ENCODE measurements around the gene P3H2. TPM values are rescaled to one million over a fixed set of nuclear protein-coding genes. Genes with fewer than 3 reads are reported as not detected.
"Not testable (repeated sequence)": the region's sequence is repeated elsewhere in the genome, so short reads cannot be mapped to it uniquely, and the experiment has no call there.

Gene P3H2, protein sequence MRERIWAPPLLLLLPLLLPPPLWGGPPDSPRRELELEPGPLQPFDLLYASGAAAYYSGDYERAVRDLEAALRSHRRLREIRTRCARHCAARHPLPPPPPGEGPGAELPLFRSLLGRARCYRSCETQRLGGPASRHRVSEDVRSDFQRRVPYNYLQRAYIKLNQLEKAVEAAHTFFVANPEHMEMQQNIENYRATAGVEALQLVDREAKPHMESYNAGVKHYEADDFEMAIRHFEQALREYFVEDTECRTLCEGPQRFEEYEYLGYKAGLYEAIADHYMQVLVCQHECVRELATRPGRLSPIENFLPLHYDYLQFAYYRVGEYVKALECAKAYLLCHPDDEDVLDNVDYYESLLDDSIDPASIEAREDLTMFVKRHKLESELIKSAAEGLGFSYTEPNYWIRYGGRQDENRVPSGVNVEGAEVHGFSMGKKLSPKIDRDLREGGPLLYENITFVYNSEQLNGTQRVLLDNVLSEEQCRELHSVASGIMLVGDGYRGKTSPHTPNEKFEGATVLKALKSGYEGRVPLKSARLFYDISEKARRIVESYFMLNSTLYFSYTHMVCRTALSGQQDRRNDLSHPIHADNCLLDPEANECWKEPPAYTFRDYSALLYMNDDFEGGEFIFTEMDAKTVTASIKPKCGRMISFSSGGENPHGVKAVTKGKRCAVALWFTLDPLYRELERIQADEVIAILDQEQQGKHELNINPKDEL
- 3.3 TPM for total RNA-seq
- long read RNA-seq, partial matches to known transcripts: 0 of 2 reads
- long read RNA-seq, other reads (novel, unspliced or antisense): 0 of 2 reads

DNA sequence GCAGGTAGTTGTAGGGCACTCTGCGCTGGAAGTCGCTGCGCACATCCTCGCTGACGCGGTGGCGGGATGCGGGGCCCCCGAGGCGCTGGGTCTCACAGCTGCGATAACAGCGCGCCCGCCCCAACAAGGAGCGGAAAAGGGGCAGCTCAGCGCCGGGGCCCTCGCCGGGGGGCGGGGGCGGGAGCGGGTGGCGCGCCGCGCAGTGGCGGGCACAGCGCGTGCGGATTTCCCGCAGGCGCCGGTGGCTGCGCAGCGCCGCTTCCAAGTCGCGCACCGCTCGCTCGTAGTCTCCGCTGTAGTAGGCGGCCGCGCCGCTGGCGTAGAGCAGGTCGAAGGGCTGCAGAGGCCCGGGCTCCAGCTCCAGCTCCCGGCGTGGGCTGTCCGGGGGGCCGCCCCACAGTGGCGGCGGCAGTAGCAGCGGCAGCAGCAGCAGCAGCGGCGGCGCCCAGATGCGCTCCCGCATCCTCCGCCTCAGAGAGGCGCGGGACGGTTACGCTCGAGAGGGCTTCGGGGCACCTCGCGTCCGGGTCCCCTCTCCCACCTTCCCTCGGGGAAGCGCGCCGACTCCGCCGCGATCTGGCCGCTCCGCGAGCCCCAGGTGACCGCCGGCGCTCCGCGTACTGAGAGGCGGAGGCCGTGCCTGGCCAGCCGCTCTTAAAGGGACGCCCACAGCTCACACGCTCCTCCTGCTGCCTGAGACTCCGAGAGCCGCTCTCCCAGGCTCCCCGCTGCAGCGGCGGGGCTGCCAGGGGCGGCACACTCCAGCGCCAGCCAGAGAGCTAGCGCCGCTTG, at the start of gene P3H2:
Gene P3H2, minus strand, starts transcription at position 629 of the 792 bp plus-strand sequence. Its CDS starts 166 bp downstream, at position 463.
- DNase-seq (ENCODE audit: low spot score): peak; percentile 90

GRCh38 chr3:190169877-190170276, 49.2 kb upstream of the P3H2 start:
- DNase-seq (ENCODE audit: low spot score): no peak

- no peak for DNase-seq (ENCODE audit: low spot score)
Observed at GRCh38 chr3:190169243-190169642, 48.5 kb upstream of the P3H2 start.

- DNase-seq (ENCODE audit: low spot score): no peak
Observed at GRCh38 chr3:190167936-190168680, 47.4 kb upstream of the P3H2 start.

DNA sequence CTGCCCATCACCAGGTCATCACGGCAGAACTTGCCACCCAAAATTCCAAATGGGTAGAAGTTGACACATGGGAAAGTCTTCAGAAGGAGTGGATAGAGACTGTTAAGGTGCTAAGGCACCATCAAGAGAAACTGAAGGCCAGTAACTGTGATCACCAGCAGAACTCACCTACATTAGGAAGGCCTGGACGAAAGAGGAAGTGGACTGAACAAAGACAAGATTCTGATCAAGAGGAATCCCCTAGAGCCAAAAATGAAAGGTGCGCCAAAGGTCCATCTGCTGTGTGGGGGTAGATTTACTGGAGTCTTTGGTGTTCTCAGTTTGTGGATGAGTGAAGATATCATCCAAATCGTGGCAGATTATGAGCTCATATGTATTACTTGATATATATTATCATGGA, 46.3 kb upstream of the P3H2 start:
- DNase-seq (ENCODE audit: low spot score): no peak

- no peak for DNase-seq (ENCODE audit: low spot score)
Observed at GRCh38 chr3:190165253-190165652, 44.6 kb upstream of the P3H2 start.

GRCh38 chr3:190162013-190162412, 41.3 kb upstream of the P3H2 start:
- DNase-seq (ENCODE audit: low spot score): not testable (repeated sequence)

DNA sequence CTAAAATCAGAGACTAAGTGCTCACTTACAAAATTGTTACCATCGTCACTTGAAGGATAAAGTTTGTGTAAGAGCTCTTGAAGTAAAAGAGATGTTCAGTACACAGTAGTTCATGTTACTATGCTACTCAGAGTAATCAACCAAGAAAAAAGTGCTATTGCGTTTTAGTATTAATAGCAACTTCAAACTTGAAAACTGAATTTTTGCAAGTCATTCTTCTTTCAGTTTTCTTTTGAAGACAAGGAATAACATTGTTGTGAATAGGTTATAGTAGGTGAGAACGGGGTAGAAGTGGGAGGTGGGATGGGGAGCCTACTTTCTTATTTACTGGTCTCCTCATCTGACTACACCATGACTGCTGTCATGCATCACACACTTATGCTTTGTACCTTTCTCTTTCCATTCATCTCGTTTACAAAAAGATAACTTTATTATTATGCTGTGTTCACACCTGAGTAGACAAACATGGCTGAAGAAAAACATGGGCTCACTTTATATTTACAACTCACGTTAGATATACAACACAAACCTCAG, 39.3 kb upstream of the P3H2 start:
- DNase-seq (ENCODE audit: low spot score): no peak

DNA sequence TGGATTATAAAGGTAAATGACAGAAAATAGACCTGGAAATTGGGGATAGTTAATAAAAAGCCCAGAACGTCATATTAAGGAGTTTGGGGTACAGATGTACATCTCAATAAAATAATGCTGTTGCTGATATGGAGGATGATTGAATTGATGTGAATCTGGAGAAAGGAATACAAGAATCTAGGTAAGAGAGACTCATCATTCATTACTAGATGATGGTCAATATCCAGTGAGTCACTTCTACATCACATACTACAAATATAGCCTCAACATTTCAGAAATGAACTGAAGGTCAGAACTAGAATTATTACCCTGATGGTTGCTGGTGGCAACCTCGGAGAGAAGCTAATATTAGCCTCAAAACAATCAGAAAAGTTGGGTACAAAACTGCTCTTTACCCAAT, 37.6 kb upstream of the P3H2 start:
- no peak for DNase-seq (ENCODE audit: low spot score)

DNA sequence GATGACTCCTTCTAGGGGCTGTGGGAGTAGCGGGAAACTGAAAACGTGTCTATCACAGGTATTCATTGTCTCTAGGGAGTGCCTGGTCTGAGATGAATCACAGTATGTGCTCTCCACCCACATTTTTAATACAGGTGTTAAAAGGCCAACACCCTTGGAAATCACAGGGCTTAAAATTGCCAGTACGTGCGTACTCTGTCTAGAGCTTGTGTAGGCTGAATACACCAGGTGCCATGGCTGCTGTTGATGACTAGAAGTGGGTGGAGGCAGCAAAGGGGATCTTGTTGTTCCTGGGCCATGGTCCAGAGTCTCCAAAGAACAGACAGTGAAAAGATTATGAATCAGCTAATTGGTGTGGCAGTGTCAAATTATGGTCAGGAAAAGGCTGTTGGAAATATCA, 35.1 kb upstream of the P3H2 start:
- DNase-seq (ENCODE audit: low spot score): no peak

DNA sequence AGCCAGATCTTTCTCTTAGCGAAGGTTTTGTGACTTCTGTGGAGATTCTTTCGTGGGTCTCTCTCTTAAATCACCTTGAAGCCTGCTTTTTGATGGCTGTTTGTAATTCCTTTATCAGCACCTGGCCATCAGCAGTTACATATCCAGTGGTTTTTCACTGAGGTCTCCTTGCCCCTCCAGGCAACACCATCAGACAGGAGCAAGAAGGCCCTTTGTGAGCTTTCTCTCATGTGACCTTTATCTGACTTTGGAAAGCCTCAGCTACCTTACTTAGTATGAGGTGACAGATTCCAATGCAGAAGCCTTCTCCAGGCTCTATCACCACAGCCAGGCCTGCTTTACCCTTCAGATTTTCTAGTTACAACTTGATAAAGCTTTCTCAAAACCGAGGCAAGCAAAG, 30.0 kb upstream of the P3H2 start:
- DNase-seq (ENCODE audit: low spot score): no peak

- DNase-seq (ENCODE audit: low spot score): not testable (repeated sequence)
Observed at GRCh38 chr3:190149830-190150619, 29.3 kb upstream of the P3H2 start.

DNA sequence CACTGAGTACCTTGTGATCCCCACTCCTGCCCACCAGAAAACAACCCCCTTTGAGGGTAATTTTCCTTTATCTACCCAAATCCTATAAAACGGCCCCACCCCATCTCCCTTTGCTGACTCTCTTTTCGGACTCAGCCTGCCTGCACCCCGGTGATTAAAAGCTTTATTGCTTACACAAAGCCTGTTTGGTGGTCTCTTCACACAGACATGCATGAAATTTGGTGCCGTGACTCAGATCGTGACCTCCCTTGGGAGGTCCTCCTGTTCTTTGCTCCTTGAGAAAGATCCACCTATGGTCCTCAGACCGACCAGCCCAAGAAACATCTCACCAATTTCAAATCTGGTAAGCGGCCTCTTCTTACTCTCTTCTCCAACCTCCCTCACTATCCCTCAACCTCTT, 24.1 kb upstream of the P3H2 start:
- not testable (repeated sequence) for DNase-seq (ENCODE audit: low spot score)

GRCh38 chr3:190142041-190142440, 21.3 kb upstream of the P3H2 start:
- DNase-seq (ENCODE audit: low spot score): no peak

GRCh38 chr3:190139365-190139764, 18.7 kb upstream of the P3H2 start:
- DNase-seq (ENCODE audit: low spot score): no peak

DNA sequence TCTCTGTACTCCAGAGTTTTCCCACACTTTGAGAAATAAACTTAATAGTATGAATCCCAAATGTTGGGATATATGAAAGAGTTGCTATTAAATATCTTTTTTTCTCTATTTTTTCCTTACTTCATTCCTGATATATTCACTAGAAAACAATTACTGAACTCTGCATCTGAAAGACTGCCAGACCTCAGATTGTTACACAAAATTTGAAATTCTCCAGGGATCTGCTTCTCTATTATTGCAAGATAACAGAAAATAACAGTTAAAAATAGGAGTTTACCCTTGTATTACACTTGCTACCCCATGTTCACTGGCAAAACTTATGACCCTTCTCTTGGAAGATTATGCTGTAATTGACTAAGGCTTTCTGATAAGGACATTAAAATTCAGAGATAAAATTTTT, 11.7 kb upstream of the P3H2 start:
- no peak for DNase-seq (ENCODE audit: low spot score)

GRCh38 chr3:190131329-190131728, 10.6 kb upstream of the P3H2 start:
- DNase-seq (ENCODE audit: low spot score): no peak

- no peak for DNase-seq (ENCODE audit: low spot score)
Observed at GRCh38 chr3:190130696-190131095, 10.0 kb upstream of the P3H2 start.

DNA sequence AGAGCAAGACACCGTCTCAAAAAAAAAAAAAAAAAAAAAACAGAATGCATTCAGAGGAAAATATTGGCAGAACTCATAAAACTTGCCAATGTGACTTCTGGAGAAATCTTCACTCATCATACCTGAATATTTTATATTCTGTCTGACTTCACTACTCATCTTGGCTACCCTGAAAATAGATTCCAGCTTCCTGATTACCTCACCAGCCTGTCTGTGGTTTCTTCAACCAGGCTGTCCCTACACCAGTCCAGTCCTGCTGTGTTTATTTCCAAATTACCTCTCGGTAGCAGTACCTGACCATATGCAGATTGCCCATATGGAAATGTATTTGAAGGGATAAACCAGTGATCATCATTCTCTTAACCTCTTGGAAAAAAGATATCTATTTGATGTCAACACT, 9.3 kb upstream of the P3H2 start:
- DNase-seq (ENCODE audit: low spot score): no peak

DNA sequence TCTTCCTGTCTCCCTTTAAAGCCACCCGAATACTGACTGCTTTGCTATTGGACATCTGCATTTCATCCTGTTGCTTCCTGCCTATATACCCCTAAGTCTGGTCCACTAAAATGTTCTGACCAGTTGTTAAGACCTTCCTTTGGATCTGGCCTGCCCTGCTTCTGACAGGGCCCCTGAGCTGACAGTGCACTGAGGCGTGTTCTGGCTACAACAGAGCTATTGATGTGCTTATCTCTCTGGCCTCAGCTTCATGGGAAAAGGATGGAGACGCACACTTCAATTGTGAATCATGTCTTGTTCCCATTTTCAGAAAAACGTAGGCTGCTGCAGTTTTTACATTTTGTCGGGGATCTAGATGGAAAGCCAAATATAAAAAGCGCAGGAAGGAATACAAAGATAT, 7.1 kb upstream of the P3H2 start:
- no peak for DNase-seq (ENCODE audit: low spot score)
